GM19438 (cell line): ENCODE data around the gene CD22.

Experiments
- ATAC-seq: cut with Tn5 transposase; IDR thresholded peaks from one replicate; pipeline ENCODE4 v1.9.1; 2021; ENCODE audit warnings: low read depth; ENCODE audit not compliant: unreplicated experiment

Gene CD22

GRCh38 chr19:35313587-35313986, 15.4 kb upstream of the CD22 start:
- no peak for ATAC-seq

GRCh38 chr19:35314031-35314430, 15.0 kb upstream of the CD22 start:
- no peak for ATAC-seq

GRCh38 chr19:35314858-35315470, 14.0 kb upstream of the CD22 start:
- no peak for ATAC-seq

GRCh38 chr19:35315883-35316282, 13.1 kb upstream of the CD22 start:
- ATAC-seq = no peak

GRCh38 chr19:35316560-35316959, 12.4 kb upstream of the CD22 start:
- ATAC-seq = no peak

- ATAC-seq = no peak
Observed at GRCh38 chr19:35317464-35318043, 11.4 kb upstream of the CD22 start.

- ATAC-seq = no peak
Observed at GRCh38 chr19:35318679-35319448, 10.1 kb upstream of the CD22 start.

- ATAC-seq = no peak
Observed at GRCh38 chr19:35320065-35320713, 8.8 kb upstream of the CD22 start.

- ATAC-seq = no peak
Observed at GRCh38 chr19:35321291-35321690, 7.7 kb upstream of the CD22 start.

GRCh38 chr19:35322014-35322413, 7.0 kb upstream of the CD22 start:
- ATAC-seq = no peak

GRCh38 chr19:35327642-35328041, 1.3 kb upstream of the CD22 start:
- no peak for ATAC-seq

GRCh38 chr19:35329323-35329722, 336 bp downstream of the CD22 start:
- no peak for ATAC-seq

GRCh38 chr19:35330475-35330874, 1.5 kb downstream of the CD22 start:
- ATAC-seq = peak; percentile 40

- no peak for ATAC-seq
Observed at GRCh38 chr19:35331551-35332214, 2.7 kb downstream of the CD22 start.

- ATAC-seq = no peak
Observed at GRCh38 chr19:35332817-35333216, 3.8 kb downstream of the CD22 start.

GRCh38 chr19:35334144-35334753, 5.3 kb downstream of the CD22 start:
- ATAC-seq = no peak

- ATAC-seq = no peak
Observed at GRCh38 chr19:35336166-35336955, 7.4 kb downstream of the CD22 start.

- ATAC-seq = no peak
Observed at GRCh38 chr19:35337097-35337983, 8.4 kb downstream of the CD22 start.

- no peak for ATAC-seq
Observed at GRCh38 chr19:35337984-35338296, 9.0 kb downstream of the CD22 start.
